Fibroblast of villous mesenchyme (primary cell): Measurements from ENCODE around the gene NDE1. TPM values are rescaled to one million over a fixed set of nuclear protein-coding genes. Genes with fewer than 3 reads are reported as not detected.
A peak's percentile ranks its signal among the peaks of the same experiment; 100 is the strongest.
"Not testable (repeated sequence)": the region's sequence is repeated elsewhere in the genome, so short reads cannot be mapped to it uniquely, and the experiment has no call there.

Source experiments
- DNase-seq: peaks from one replicate; pipeline ENCODE4 v3.0.0-alpha.2; 2010; ENCODE audit warnings: low read depth
- H3K4me3 ChIP-seq: 2 replicates; pipeline ENCODE4 v1.5.1; 2011; ENCODE audit warnings: low read depth, mild to moderate bottlenecking, low read length
- total RNA-seq: library from RNA; depleted of rRNA; stranded (reverse); fragments of >200 nt; gene quantifications from 2 replicates; pipeline ENCODE4 v1.2.3, GENCODE V29; 2012
- TF ChIP-seq, protein P1 (sequence below): IDR thresholded peaks from 2 replicates; pipeline ENCODE4 v1.5.1; 2012; ENCODE audit warnings: low read depth, mild to moderate bottlenecking, low read length; ENCODE audit not compliant: insufficient read depth

NDE1 gene
- total RNA-seq, 1 donor = 43.2 TPM

DNA sequence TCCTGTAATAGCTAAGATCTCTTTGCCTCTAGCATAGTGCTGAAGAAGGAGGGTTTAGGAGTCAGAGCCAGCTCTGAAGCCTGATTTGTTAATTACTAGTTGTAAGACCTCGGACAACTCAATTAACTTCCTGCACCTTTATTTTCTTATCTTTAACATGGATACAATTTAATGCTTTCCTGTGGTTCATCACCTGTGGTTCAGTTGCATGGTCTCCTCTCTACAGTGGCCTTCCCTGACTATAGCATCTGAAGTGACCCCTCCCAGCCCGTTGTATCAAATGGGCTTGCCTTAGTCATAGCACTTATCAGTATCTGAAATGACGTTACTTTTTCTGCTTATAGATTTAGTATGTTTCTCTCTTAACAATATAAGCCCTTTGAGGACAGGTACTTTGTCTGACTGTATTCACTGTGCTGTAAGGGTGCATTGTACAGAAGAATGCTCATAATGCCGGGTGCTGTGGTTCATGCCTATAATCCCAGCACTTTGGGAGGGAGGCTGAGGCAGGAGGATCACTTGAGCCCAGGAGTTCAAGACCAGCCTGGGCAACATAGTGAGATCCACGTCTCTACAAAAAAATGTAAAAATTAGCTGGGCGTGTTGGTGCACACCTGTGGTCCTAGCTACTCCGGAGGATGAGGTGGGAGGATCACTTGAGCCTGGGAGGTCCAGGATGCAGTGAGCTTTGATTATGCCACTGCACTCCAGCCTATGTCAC lies 2.6 kb upstream of the NDE1 start:
- no peak for DNase-seq
- TF ChIP-seq, protein P1, sequence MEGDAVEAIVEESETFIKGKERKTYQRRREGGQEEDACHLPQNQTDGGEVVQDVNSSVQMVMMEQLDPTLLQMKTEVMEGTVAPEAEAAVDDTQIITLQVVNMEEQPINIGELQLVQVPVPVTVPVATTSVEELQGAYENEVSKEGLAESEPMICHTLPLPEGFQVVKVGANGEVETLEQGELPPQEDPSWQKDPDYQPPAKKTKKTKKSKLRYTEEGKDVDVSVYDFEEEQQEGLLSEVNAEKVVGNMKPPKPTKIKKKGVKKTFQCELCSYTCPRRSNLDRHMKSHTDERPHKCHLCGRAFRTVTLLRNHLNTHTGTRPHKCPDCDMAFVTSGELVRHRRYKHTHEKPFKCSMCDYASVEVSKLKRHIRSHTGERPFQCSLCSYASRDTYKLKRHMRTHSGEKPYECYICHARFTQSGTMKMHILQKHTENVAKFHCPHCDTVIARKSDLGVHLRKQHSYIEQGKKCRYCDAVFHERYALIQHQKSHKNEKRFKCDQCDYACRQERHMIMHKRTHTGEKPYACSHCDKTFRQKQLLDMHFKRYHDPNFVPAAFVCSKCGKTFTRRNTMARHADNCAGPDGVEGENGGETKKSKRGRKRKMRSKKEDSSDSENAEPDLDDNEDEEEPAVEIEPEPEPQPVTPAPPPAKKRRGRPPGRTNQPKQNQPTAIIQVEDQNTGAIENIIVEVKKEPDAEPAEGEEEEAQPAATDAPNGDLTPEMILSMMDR = no peak
- no peak overlapping the region for H3K4me3 ChIP-seq

DNA sequence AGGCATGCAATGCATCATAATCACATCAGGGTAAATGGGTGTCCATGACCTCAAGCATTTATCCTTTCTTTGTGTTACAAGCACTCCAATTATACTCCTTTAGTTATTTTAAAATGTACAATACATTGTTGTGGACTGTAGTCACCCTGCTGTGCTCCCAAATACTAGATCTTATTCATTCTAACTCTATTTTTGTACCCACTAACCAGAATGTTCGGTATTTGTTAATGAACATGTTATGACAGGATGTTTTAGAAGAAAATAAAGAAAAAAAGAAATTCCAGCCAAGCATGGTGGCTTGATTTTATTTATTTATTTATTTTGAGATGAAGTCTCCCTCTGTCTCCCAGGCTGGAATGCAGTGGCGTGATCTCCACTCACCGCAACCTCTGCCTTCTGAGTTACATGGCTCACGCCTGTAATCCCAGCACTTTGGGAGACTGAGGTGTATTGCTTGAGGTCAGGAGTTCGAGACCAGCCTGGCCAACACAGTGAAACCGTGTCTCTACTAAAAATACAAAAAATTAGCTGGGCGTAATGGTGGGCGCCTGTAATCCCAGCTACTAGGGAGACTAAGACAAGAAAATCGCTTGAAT lies 1.8 kb upstream of the NDE1 start:
- DNase-seq = no peak
- TF ChIP-seq, protein P1 = no peak
- H3K4me3 ChIP-seq = no peak overlapping the region

DNA sequence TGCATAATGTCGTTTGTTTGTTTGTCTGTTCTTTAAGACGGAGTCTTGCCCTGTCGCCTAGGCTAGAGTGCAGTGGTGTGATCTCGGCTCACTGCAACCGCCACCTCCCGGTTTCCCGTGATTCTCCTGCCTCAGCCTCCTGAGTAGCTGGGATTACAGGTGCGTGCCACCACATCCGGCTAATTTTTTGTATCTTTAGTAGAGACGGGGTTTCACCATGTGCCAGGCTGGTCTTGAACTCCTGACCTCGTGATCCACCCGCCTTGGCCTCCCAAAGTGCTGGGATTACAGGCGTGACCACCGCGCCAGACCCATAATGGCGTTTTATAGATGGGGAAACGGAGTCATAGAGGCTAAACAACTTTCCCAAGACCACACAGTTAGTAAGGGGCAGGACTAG lies 734 bp upstream of the NDE1 start:
- H3K4me3 ChIP-seq = peak overlapping the region; percentile 49
- not testable (repeated sequence) for DNase-seq

DNA sequence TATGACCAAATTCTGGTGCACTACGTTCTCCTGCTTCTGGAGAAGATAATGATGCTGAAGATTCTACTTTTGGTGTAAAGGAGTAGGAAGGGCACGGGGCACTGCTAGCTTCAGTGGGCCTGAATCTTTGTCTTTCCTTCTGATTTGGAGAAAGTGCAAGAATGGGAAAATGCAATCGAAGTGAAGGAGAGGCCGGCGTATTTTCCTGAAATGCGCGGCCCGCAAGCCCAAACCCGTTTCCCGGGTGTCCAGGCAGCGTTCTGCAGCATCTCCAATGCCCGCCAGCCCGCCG lies 372 bp upstream of the NDE1 start:
- TF ChIP-seq, protein P1 = no peak
- H3K4me3 ChIP-seq = peak overlapping the region; percentile 49
- no peak for DNase-seq

DNA sequence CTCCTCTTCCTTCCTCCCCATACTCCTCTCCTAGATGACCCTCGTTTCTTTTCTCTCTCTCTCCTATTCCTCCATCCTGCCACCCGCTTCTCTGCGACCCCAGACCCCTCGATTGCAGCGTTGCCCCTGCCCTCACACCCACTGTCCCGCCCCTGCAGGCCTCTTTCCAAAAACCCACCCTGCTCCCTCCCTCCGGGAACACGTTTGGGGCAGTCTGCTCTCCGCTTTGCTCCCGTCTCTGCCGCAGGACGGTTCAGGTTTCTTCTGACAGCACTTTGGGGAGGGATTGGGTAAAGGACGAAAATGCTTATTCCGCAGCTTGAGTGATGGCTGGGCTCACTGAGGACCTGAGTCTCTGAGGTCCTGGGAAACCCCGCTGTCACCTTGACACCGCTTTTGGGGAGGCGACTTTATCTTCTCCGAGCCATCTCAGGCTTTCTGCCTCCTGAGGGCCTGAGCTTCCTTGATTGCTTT lies 690 bp downstream of the NDE1 start:
- peak overlapping the region; percentile 82 for H3K4me3 ChIP-seq
- DNase-seq = peak; percentile 44
- TF ChIP-seq, protein P1 = no peak

DNA sequence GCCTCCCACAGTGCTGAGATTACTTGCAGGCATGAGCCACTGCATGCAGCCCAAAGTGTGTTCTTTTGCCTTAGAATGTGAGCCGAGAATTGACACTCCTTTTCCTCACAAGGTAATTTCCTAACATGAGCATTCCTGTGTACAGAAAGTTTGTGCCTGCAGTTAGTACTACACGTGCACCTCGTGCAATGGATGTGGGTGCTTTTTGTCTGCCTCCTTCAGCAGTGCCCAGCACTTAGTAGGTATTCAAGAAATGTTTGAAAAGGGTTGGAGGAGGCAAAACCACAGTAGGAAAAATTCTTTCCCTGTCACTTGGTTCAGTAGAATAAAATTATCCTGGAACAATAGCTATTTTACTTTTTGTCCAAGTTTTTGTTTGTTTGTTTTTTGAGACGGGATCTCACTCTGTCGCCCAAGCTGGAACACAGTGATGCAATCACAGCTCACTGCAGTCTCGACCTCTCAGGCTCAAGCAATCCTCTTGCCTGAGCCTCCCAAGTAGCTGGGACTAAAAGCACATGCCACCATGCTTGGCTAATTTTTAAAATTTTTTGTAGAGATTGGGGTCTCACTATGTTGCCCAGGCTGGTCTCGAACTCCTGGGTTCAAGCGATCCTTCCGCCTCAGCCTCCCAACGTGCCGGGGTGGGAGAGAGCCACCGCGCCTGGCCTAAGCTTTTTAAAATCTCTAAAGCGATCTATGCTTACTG lies 2.4 kb downstream of the NDE1 start:
- TF ChIP-seq, protein P1 = no peak
- DNase-seq = peak; percentile 21
- no peak overlapping the region for H3K4me3 ChIP-seq

DNA sequence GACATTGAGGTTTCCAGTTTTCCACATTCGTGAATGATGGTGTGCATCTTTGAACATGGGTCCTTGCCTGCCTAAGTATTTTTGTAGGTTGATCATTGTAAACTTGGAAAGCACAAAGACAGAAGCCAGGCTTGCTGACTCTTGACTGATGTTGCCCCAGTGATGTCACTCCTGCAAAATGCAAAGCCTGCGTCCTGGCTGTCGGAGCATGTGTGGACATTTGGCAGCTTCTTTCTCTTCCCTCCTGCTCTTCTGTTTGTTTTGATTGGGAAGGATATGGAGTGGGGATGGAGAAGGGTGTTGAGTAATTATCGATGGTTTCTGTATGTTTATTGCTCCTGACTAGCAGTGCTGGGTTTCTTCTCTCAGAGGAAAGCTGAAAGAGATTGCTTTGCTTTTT lies 3.2 kb downstream of the NDE1 start:
- DNase-seq = peak; percentile 91
- TF ChIP-seq, protein P1 = no peak
- no peak overlapping the region for H3K4me3 ChIP-seq
